HT1080 (cell line): ENCODE results near the gene ACTN3. TPM values are rescaled to one million over a fixed set of nuclear protein-coding genes. Genes with fewer than 3 reads are reported as not detected.
"Not testable (repeated sequence)": the region's sequence is repeated elsewhere in the genome, so short reads cannot be mapped to it uniquely, and the experiment has no call there.

Experiments
- DNase-seq: peaks from one replicate; pipeline ENCODE4 v3.0.0-alpha.2; 2015; ENCODE audit warnings: low read depth
- polyA plus RNA-seq, 2 experiments: library from polyadenylated mRNA; depleted of rRNA; stranded (reverse); fragments of >200 nt; gene quantifications; 2 replicates each; pipeline ENCODE4 v1.2.3, GENCODE V29; 2015
- total RNA-seq: library from RNA; depleted of rRNA; stranded (reverse); fragments of >200 nt; shearing (Covaris generic); gene quantifications from 2 replicates; pipeline ENCODE4 v1.2.3, GENCODE V29; 2014; rRNA removed

ACTN3 gene
- not detected in 2 replicates for total RNA-seq
- not detected in 2 replicates for polyA plus RNA-seq (2015; cell fraction: cytosol; rRNA removed)
- not detected in 2 replicates for polyA plus RNA-seq (2015; cell fraction: nucleus; rRNA removed)

- no peak for DNase-seq
Measured at GRCh38 chr11:66546368-66546965, at the start of gene ACTN3. Gene ACTN3, plus strand, starts transcription at chr11:66546903. Its CDS starts 35 bp downstream, at chr11:66546938.

- no peak for DNase-seq
Measured at GRCh38 chr11:66497206-66497605, 49.5 kb upstream of the ACTN3 start.

- DNase-seq = no peak
Measured at GRCh38 chr11:66498506-66498905, 48.2 kb upstream of the ACTN3 start.

DNA sequence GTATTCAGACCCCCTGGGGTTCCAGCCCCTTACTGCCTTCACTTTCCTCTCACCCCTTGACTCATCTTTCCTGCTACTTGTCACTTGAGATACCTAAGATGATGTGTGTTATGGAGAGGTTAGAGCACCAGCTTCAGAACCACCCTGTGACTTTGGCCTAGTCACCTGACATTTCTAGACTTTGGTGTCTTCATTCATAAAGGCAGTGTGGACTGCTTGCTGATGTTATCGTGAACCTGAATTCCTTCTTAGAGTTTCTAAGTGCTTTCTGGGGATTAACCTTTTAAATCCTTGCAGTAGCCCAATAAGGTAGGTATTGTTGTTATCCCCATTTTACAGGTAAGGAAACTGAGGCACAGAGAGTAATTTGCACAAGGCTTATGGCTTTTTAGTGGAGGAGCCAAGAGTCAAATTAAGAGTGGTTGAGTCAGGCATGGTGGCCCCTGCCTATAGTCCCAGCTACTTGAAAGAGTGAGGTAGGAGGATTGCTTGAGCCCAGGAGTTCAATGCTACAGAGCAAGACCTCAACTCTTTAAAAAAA lies 41.4 kb upstream of the ACTN3 start:
- DNase-seq = no peak

GRCh38 chr11:66509131-66509561 lies 37.6 kb upstream of the ACTN3 start:
- no peak for DNase-seq

GRCh38 chr11:66510271-66510989 lies 36.3 kb upstream of the ACTN3 start, which contains the start of gene BBS1:
Gene BBS1, plus strand, starts transcription at chr11:66510635. Its CDS starts 25 bp downstream, at chr11:66510660.
- DNase-seq = peak; percentile 76

GRCh38 chr11:66510990-66511339 lies 35.7 kb upstream of the ACTN3 start:
- no peak for DNase-seq

DNA sequence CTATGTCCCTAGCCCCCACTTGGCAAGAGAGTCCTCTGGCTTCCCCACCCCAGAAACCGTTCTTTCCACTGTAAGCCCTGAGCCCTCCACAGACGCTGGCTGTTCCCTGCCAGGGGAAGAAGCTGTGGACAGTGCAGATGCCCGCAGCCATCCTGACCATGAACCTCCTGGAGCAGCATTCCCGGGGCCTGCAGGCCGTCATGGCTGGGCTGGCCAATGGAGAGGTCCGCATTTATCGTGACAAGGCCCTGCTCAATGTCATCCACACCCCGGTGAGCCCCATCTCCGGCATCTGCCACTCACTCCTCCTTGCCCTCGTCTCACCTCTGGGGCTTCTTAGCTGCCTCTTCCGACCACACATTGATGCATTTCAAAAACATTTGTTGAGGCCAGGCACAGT lies 23.1 kb upstream of the ACTN3 start:
- no peak for DNase-seq

DNA sequence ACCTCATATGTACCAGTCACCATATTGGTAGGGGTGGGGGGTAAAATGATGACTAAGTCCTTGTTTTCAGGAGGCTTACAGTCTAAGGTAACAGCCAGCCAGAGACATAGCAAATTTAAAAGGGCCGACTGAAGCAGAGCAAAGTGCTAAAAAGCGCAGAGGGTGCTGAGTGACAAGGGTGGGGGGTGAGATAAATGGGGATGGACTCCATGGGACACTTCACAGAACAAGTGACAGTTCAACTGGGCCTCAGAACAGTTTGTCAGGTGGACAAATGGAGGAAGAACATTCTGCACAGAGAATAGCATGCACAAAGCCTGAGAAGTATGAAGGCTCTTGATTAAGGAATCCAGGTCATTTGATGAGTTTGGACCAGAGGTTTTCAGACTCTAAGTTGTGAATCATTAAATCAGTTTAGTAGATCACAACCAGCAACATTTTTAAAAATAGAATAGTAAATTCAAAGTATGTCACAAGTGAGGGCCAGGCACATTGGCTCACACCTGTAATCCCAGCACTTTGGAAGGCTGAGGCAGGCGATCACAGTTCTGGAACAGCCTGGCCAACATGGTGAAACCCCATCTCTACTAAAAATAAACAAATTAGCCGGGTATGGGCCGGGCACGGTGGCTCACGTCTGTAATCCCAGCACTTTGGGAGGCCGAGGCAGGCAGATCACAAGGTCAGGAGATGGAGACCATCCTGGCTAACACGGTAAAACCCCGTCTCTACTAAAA lies 22.2 kb upstream of the ACTN3 start:
- DNase-seq = no peak

- no peak for DNase-seq
Measured at GRCh38 chr11:66529069-66529468, 17.6 kb upstream of the ACTN3 start.

DNA sequence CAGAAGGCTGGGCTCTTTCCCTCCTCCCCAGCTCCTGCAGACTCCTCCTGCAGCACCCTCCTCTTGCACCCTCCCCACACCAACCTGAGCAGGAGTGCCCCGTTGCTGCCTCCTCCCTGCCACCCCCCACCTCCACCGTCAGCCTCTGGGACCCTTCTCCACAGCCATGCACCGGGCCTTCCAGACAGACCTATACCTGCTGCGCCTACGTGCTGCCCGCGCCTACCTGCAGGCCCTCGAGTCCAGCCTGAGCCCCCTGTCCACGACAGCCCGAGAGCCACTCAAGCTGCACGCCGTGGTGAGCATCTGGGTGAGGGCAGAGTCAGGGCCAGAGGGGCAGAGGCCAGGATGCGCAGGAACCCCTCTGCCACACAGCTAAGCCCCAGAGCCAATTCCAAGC lies 17.0 kb upstream of the ACTN3 start:
- no peak for DNase-seq

GRCh38 chr11:66530927-66531709 lies 15.6 kb upstream of the ACTN3 start:
- no peak for DNase-seq

- no peak for DNase-seq
Measured at GRCh38 chr11:66531841-66532240, 14.9 kb upstream of the ACTN3 start.

DNA sequence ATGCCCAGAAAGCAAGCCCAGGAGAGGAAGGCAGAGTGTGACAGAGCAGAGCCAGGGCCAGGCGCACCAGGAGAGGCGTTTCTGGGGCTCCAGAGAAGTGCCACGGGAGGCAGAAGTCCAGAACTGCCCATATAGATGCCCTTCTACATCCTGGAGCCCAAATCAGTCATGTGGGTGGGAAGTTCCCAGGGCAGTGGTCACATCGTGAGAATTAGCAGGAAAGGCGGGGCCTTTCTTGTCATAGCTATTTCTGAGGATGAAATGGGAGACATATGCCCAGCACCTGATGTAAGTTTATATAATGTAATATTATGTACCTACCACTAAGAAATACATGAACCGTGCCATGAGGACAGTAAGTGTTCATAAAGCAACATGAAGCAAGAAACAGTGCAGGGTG lies 13.9 kb upstream of the ACTN3 start:
- no peak for DNase-seq

DNA sequence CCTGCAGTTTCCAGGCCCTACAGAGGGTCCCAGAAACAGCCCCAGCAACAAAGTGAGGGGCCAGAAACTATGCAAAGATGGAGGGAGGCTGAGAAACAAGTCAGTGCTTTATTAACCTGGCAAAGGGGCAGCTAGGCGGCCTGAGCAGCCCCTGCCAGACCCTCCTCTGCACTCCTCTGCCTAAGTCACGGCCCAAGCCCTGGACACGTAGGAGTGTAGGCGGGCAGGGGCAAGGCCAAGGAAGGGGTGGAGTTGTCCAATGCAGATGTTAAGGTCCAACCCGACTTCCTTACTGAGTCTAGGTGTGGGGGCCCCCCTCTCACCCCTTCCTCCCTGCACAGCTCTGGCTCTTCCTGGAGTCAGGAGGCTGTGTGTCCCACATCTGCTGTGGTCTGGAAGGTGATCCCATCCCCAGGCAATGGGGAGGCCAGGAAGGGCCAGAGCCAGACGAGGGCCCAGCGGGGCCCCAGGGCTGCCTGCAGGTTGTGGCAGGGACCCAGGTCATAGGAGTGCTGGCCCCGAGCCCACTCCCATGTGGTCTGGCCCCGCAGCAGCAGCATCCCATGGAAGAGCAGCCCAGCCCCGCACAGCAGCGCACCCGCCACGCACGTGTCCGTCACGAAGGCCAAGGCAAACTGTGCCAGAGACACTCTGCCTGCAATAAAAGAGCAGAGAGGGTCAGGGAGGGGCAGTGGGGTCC lies 7.4 kb upstream of the ACTN3 start:
- DNase-seq = no peak

- DNase-seq = no peak
Measured at GRCh38 chr11:66539870-66540213, 6.9 kb upstream of the ACTN3 start.

- DNase-seq = not testable (repeated sequence)
Measured at GRCh38 chr11:66540598-66540997, 6.1 kb upstream of the ACTN3 start.

DNA sequence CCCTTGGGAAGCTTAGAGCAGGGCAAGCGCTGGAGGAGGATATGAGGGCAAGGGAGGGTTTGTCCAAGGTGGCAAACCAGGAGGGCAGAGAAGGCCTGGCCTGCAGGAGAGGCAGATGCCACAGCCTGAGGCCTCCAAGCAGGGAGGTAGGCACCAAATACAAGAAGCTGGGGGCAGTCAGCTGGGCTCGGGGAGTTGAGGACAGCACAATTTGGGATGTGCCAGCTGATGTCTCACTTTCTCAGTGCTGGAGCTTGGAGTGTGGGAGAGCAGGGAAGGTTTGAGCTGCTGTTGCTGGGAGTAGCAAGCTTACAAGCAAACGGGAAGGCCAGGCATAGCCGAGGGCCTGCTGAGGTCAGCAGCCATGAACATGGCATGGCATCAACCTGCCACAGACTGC lies 4.8 kb upstream of the ACTN3 start:
- DNase-seq = no peak

- peak; percentile 60 for DNase-seq
Measured at GRCh38 chr11:66542362-66542761, 4.3 kb upstream of the ACTN3 start.

GRCh38 chr11:66543263-66544107 lies 3.2 kb upstream of the ACTN3 start:
- no peak for DNase-seq
